ENCODE measurements around the gene ENDOU.

ENDOU gene

DNA sequence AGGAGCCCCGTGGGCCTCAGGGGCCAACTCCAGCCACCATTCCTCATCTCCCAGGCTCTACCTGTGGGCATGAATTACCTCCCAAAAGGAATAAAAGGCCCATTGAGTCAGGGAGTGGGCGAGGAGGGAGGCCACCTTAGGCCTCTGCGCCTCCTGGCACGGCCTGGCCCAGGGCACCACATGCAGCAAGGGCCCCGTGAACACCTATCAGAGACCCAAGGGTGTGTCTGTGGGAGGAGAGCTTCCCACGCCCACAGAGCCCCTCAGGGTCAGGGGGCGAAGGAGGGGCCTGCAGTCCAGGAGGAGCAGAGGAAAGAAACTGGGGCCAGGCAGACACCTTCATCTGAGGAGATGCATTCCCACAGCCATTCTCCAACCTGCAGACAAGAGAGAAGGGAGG, 21.2 kb upstream of the ENDOU start:
- H3K27ac ChIP-seq, result no peak overlapping the region
- TF ChIP-seq, protein P1, sequence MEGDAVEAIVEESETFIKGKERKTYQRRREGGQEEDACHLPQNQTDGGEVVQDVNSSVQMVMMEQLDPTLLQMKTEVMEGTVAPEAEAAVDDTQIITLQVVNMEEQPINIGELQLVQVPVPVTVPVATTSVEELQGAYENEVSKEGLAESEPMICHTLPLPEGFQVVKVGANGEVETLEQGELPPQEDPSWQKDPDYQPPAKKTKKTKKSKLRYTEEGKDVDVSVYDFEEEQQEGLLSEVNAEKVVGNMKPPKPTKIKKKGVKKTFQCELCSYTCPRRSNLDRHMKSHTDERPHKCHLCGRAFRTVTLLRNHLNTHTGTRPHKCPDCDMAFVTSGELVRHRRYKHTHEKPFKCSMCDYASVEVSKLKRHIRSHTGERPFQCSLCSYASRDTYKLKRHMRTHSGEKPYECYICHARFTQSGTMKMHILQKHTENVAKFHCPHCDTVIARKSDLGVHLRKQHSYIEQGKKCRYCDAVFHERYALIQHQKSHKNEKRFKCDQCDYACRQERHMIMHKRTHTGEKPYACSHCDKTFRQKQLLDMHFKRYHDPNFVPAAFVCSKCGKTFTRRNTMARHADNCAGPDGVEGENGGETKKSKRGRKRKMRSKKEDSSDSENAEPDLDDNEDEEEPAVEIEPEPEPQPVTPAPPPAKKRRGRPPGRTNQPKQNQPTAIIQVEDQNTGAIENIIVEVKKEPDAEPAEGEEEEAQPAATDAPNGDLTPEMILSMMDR (IDR thresholded peaks at IDR 0.05), result no peak
- no peak for TF ChIP-seq ZFX (IDR thresholded peaks at IDR 0.05; ENCODE audit: borderline replicate concordance)

DNA sequence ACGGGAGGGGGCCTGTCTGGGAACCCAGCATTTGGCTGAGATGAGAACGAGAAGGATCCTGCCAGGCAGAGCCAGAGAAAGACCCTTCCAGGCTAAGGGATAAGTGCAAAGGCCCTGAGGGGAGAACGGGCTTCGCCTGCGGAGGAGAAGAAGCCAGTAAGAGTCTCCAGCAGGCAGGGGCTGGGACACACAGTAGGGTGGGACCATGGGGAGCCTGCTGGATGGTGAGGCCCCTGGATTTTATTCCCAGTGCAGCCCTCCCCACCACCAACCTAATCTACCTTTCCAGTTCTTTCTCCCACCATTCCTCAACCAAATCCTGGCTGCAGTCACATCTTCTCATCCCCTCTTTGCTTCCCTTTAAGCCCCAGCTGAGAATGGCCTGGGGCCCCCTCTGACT, 20.8 kb upstream of the ENDOU start:
- H3K27ac ChIP-seq, result no peak overlapping the region
- no peak for TF ChIP-seq ZFX (IDR thresholded peaks at IDR 0.05; ENCODE audit: borderline replicate concordance)
- TF ChIP-seq, protein P1 (IDR thresholded peaks at IDR 0.05), result no peak

DNA sequence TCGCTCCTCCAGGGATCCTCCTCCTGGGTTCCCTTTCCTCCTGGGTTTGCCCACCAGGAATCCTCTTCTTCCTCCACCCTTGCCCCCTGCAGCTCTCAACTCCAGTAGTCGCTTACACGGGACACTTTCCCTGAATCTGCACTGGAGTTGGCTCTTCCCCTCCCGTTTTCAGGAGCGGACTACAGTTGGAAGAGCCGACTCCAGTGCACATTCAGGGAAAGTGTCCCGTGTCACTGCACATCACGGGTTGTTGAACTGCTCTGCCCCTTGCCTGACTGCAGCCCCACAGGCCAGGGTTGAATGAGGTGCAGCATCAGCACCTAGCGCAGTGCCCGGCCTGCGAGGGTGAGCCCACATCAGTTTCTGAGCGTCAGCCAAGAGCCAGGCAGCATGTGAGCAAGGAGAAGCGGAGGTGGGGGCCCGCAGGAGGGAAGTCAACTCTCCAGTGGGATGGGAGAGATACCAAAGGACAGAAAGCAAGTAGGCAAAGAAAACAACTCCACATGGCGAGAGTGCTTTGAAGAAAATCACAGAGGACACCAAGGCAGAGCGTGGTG, 20.3 kb upstream of the ENDOU start:
- TF ChIP-seq, protein P1 (IDR thresholded peaks at IDR 0.05), result no peak
- no peak for TF ChIP-seq ZFX (IDR thresholded peaks at IDR 0.05; ENCODE audit: borderline replicate concordance)
- no peak overlapping the region for H3K27ac ChIP-seq

DNA sequence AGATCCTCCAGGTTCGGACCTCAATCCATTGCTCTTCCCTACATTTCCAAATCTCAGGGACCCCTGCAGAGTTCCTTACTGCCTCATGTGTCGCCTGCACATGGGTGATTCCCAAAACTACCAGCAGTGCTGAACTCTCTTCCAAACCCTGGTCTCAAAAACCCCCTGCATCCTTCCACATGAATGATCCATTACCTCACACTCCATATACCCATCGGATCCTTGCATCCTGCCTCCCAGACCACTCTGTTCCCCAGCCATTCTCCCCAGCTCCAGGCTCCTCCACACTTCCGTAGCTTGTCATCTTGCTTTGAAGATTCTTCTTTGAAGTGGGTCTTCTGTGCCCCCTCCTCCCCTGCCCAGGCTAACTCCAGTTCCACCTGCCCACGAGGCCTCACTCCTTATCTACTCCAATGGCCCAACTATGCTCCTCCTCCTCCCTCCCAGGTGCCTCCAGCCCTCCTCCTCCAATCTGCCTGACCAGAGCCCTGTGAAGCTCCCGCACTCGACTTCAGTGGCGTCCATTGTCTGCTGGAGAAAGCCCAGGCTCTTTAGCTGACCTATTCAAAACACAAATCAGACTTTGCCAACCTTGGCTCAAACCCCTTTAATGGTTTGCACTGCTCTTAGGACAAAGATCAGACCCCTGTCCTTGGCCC, 19.6 kb upstream of the ENDOU start:
- TF ChIP-seq, protein P1 (IDR thresholded peaks at IDR 0.05), result no peak
- no peak for TF ChIP-seq ZFX (IDR thresholded peaks at IDR 0.05; ENCODE audit: borderline replicate concordance)
- H3K27ac ChIP-seq, result no peak overlapping the region

DNA sequence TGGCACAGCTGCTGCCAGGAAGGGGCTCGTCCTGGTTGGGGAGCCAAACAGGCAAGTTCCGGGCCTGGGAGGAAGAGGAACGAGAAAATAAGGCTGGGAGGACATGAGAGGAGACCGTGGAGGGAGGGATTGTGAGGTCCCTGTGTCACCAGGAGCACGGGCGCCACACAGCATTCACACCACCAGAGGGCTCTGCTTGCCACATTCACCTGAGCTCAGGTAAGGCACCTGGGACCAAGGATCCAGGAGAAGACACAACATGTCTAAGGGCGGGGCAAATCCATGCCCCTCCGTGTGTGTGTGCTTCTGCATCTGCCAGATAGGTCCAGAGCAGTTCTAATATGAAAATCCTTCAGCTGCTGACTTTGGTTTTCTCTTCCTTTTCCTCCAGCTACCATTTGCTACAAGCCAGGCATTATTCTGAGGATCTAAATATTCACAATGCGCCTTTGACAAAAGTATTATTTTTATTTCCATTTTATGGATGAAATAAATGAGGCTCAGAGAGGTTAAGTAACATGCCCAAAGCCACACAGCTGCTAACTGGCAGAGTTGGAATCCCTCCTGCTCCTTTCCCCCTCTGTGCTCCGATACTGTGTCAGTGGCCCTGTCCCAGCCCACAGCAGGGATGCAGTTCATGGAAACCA, 18.8 kb upstream of the ENDOU start:
- H3K27ac ChIP-seq, result no peak overlapping the region
- no peak for TF ChIP-seq ZFX (IDR thresholded peaks at IDR 0.05; ENCODE audit: borderline replicate concordance)
- TF ChIP-seq, protein P1 (IDR thresholded peaks at IDR 0.05), result peak; percentile 97

DNA sequence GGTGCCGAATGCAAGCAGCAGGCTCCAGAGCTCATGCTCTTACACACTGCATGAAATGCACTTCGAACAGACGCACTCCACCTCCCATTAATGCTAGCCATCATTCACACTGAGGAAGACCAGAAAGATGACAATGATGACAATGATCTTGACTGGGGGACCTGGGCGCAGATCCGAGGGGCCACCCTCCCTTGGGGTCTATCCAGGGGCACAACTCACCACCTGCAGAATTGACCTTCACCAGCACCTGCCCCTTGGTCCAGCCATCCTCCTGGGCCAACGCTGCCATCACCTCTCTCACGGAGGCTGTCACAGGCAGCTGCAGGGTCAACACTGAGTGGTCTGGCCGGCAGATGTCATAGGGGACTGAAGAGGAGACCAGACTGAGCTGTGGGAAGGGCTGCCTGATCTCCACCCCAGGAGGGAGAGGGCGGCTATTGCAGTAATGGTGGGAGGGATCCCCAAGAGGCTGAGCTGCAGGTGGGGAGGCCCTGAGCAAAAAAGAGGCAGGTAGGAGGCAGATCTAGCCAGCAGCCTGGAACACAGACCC, 18.1 kb upstream of the ENDOU start:
- H3K27ac ChIP-seq, result no peak overlapping the region
- TF ChIP-seq, protein P1 (IDR thresholded peaks at IDR 0.05), result no peak
- TF ChIP-seq ZFX (IDR thresholded peaks at IDR 0.05; ENCODE audit: borderline replicate concordance), result no peak
